ENCODE results near the gene EZR. TPM values are rescaled to one million over a fixed set of nuclear protein-coding genes. Genes with fewer than 3 reads are reported as not detected.

Gene EZR
- total and polyA plus RNA-seq, 2 of the 8 experiments (the other 6 are each of a cell fraction or from before 2014, with no cell fraction given) = 122 to 286 TPM

DNA sequence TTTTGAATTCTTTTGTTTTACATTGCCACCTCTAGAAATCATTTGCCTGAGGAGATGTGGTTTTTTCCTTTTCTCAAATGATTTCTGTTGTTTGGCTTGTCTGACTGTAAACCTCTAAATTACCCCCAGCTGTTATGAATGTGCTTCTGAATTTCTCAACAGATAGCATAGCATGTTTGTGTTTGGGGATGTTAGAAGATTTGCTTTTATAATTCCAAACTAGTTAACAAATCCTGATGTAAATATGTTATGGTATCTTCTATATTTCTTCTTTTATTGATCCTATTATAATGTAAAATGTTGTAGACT lies 31.6 kb upstream of the EZR start (continued):
- TF ChIP-seq BACH1 (IDR thresholded peaks at IDR 0.05; ENCODE audit: low read length) (no peak), SIN3A (conservative IDR thresholded peaks at IDR 0.05 in 1 of 2, IDR thresholded peaks at IDR 0.05 in 1 of 2; ENCODE audit: low read depth in 1 of 2, low read length in 2 of 2) (no peak), EGR1 (IDR thresholded peaks at IDR 0.05; ENCODE audit: borderline replicate concordance, low read depth, low read length) (no peak), CEBPB (IDR thresholded peaks at IDR 0.05; ENCODE audit: low read depth, low read length) (no peak), YY1 (IDR thresholded peaks at IDR 0.05; ENCODE audit: low read depth, low read length) (no peak), CTBP2 (IDR thresholded peaks at IDR 0.05; ENCODE audit: borderline replicate concordance, insufficient read depth, insufficient read length, low read length) (no peak), CBX5 (IDR thresholded peaks at IDR 0.05; ENCODE audit: low read depth, low read length) (no peak)
- TF ChIP-seq, protein P1, sequence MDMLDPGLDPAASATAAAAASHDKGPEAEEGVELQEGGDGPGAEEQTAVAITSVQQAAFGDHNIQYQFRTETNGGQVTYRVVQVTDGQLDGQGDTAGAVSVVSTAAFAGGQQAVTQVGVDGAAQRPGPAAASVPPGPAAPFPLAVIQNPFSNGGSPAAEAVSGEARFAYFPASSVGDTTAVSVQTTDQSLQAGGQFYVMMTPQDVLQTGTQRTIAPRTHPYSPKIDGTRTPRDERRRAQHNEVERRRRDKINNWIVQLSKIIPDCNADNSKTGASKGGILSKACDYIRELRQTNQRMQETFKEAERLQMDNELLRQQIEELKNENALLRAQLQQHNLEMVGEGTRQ (IDR thresholded peaks at IDR 0.05; ENCODE audit: low read length) = no peak
